ENCODE results near the gene TIMP3. TPM values are rescaled to one million over a fixed set of nuclear protein-coding genes. Genes with fewer than 3 reads are reported as not detected.

TIMP3 gene
- total RNA-seq, 1 experiment from 2014 or later = 0.87 TPM

GRCh38 chr22:32811788-32812545 lies 10.5 kb downstream of the TIMP3 start:
- no peaks in the 10 kb centered on the region for H3K9me3 Mint-ChIP-seq
- H4K20me1 ChIP-seq (ENCODE audit: control insufficient read depth, insufficient read depth, insufficient read length) = no peaks in the 10 kb centered on the region
- WGBS (ENCODE audit: extremely low coverage, insufficient read length, low lambda C conversion rate) = no CpG with 5 or more reads among the region's 3 CpGs

More at GRCh38 chr22:32811788-32812545, 10.5 kb downstream of the TIMP3 start:
- Histone ChIP-seq H3K79me2 (ENCODE audit: insufficient read depth, low read length) (no peaks in the 10 kb centered on the region), H3T11ph (ENCODE audit: low read length) (no peak overlapping the region), H2AFZ (ENCODE audit: low read length) (no peak overlapping the region), H3K79me1 (ENCODE audit: insufficient read depth, low read depth, low read length, poor library complexity, severe bottlenecking) (no peaks in the 10 kb centered on the region), H4K8ac (replicated peaks; ENCODE audit: insufficient read length, low read depth, low read length) (no peak overlapping the region), H4K91ac (ENCODE audit: insufficient read length, low read depth, low read length) (no peak overlapping the region), H3K18ac (ENCODE audit: insufficient read length, low read depth, low read length) (no peak overlapping the region), H3K23ac (ENCODE audit: insufficient read length, low read depth, low read length) (no peak overlapping the region), H3K56ac (ENCODE audit: insufficient read length, low read depth, low read length) (no peak overlapping the region), H2BK5ac (ENCODE audit: insufficient read length, low read length) (no peak overlapping the region), H3K27me3 (ENCODE audit: insufficient read depth, low read length) (no peaks in the 10 kb centered on the region), H2AK5ac (ENCODE audit: insufficient read length, low read length) (no peak overlapping the region), H3K9me3 (ENCODE audit: control insufficient read depth, low read depth, low read length) (no peaks in the 10 kb centered on the region), H3K23me2 (ENCODE audit: insufficient read length, low read depth, low read length, poor library complexity, severe bottlenecking) (no peaks in the 10 kb centered on the region), H3K27ac (ENCODE audit: insufficient read length, low read depth, low read length) (no peak overlapping the region), H2BK120ac (ENCODE audit: low read depth, low read length, poor library complexity, severe bottlenecking) (no peak overlapping the region), H2BK12ac (ENCODE audit: insufficient read length, low read depth, low read length) (no peak overlapping the region), H3K4me2 (ENCODE audit: insufficient read depth, insufficient read length, low read length) (no peak overlapping the region), H3K4me1 (ENCODE audit: insufficient read depth, low read length) (no peaks in the 10 kb centered on the region), H2BK20ac (ENCODE audit: low read depth, low read length, poor library complexity, severe bottlenecking) (no peak overlapping the region), H4K5ac (ENCODE audit: insufficient read length, low read depth, low read length) (no peak overlapping the region), H3K14ac (ENCODE audit: insufficient read depth, low read length) (no peak overlapping the region), H3K9ac (ENCODE audit: extremely low read depth, insufficient read length, low read length) (no peak overlapping the region), H2BK15ac (ENCODE audit: low read depth, low read length) (no peak overlapping the region), H3K4ac (ENCODE audit: low read depth, low read length) (no peak overlapping the region)
- Mint-ChIP-seq H3K27me3 (ENCODE audit: low read depth) (peaks cover 2% of the 10 kb centered on the region; the same call in 1 of the 2 replicates), H3K36me3 (ENCODE audit: insufficient read depth in 1 of 3, low read depth in 3 of 3) (peaks cover 0 to 13% (median 0%) of the 10 kb centered on the region in 3 experiments; a peak in 2 of 7 replicates), H3K4me3 (no peak overlapping the region), H3K27ac (no peak overlapping the region), H3K4me1 (peaks cover 20 to 47% of the 10 kb centered on the region in 2 experiments)
- no peak for TF ChIP-seq CTCF (conservative IDR thresholded peaks at IDR 0.05)
- DNase-seq = no peak
